Spleen (tissue), 11 donors: ENCODE data around the gene LY6G6C. TPM values are rescaled to one million over a fixed set of nuclear protein-coding genes. Genes with fewer than 3 reads are reported as not detected.

ENCODE experiments used
- DNase-seq: peaks from one replicate; pipeline ENCODE4 v3.0.0-alpha.2; 2020
- H3K27ac ChIP-seq, 8 donors: fragments of 200-600 bp; sonication (generic) in 7 of 8; 1 replicate in 4 of 8; 2 replicates in 4 of 8; pipeline versions ENCODE4 v1.5.0 to v1.8.0; 2016 to 2021; ENCODE audit warnings: inconsistent platforms in 4 of 8, mild to moderate bottlenecking in 4 of 8, moderate library complexity in 1 of 8
- H3K27me3 ChIP-seq, 7 donors: fragments of 200-600 bp; sonication (generic) in 6 of 7; replicated peaks in 1 of 7; 1 replicate in 4 of 7; 2 replicates in 3 of 7; pipeline versions ENCODE4 v1.5.0 to v1.8.0; 2016 to 2021; ENCODE audit warnings: inconsistent platforms in 3 of 7, mild to moderate bottlenecking in 1 of 7
- H3K36me3 ChIP-seq, 6 donors: fragments of 200-600 bp; sonication (generic) in 5 of 6; 1 replicate in 4 of 6; 2 replicates in 2 of 6; pipeline versions ENCODE4 v1.5.0 to v1.8.0; 2016 to 2021; ENCODE audit warnings: inconsistent platforms in 2 of 6
- H3K4me1 ChIP-seq, 6 donors: fragments of 200-600 bp; sonication (generic) in 5 of 6; 1 replicate in 3 of 6; 2 replicates in 3 of 6; pipeline versions ENCODE4 v1.5.0 to v1.8.0; 2016 to 2021; ENCODE audit warnings: inconsistent platforms in 3 of 6
- H3K4me3 ChIP-seq, 8 donors: fragments of 200-600 bp; sonication (generic) in 7 of 8; 1 replicate in 4 of 8; 2 replicates in 4 of 8; pipeline versions ENCODE4 v1.5.0 to v1.8.0; 2016 to 2021; ENCODE audit warnings: inconsistent platforms in 4 of 8, mild to moderate bottlenecking in 4 of 8, moderate library complexity in 2 of 8
- H3K9me3 ChIP-seq, 8 donors: fragments of 200-600 bp; sonication (generic) in 7 of 8; 1 replicate in 4 of 8; 2 replicates in 4 of 8; pipeline versions ENCODE4 v1.5.0 to v1.8.0; 2016 to 2021; ENCODE audit warnings: inconsistent platforms in 4 of 8
- POLR2A ChIP-seq, 3 donors: fragments of 450-650 bp; IDR thresholded peaks; one replicate each; pipeline ENCODE4 v1.5.1; 2017; ENCODE audit warnings: antibody characterized with exemption in 3 of 3, mild to moderate bottlenecking in 1 of 3
- POLR2AphosphoS5 ChIP-seq, 3 donors: sonication (generic); formaldehyde crosslinking; IDR thresholded peaks; one replicate each; pipeline ENCODE4 v1.5.1; 2017; ENCODE audit warnings: antibody characterized with exemption in 3 of 3
- WGBS, 5 donors: extraction: QIAGEN DNeasy Blood & Tissue Kit in 3 of 5; methylation state at CpG; one replicate each; pipeline versions ENCODE4 v1.1.5 to v1.1.7; 2013 to 2018; 5-methylcytosine and 5-hydroxymethylcytosine counted together
- intact Hi-C: fragments of 100-400 bp; cut with DNase I; formaldehyde crosslinking; loops from one replicate; pipeline ENCODE4 v1.15.0; 2023; ENCODE audit warnings: low total_unique reads
- polyA plus RNA-seq, 3 donors: library from polyadenylated mRNA; stranded (reverse); fragments of 200-250 nt; gene quantifications; one replicate each; pipeline ENCODE4 v1.2.1, GENCODE V29; 2013
- total RNA-seq, 7 donors: library from RNA; depleted of rRNA in 3 of 7; stranded (reverse); fragments of >200 nt in 3 of 7; fragmentation: NEBNext Ultra II Directional in 4 of 7; extraction: Animal tissue kit (Norgen Biotek cat#: 25700) in 4 of 7; gene quantifications; one replicate each; pipeline versions ENCODE4 v1.1.0 to v1.2.1, GENCODE V29; 2016 to 2021
- TF ChIP-seq, protein P1 (sequence below), 11 experiments: fragments of 200-600 bp in 7 of 11; fragments of 450-650 bp in 4 of 11; sonication (generic) in 4 of 11; IDR thresholded peaks in 8 of 11; conservative IDR thresholded peaks in 3 of 11; 1 replicate in 7 of 11; 2 replicates in 4 of 11; pipeline versions ENCODE4 v1.4.0 to v1.8.0; 2016 to 2021; ENCODE audit warnings: antibody characterized with exemption in 11 of 11, inconsistent platforms in 4 of 11, mild to moderate bottlenecking in 1 of 11
- donor health status: healthy with polysubstance abuse.
- donor health status: DM: no; HTN: no; CAD: no; lungs with moderate emphysema.
- donor health status: DM: no; HTN: no; CAD: no.
- donor health status: Bipolar disorder and iron deficiency.
- donor health status: healthy.
- donor health status: DM: no; HTN: no; CAD: no.
- donor health status: DM: yes; HTN: yes; CAD: no.

The LY6G6C gene
- total and polyA plus RNA-seq, 10 donors: 0.49 to 0.77 TPM; not detected in 8

DNA sequence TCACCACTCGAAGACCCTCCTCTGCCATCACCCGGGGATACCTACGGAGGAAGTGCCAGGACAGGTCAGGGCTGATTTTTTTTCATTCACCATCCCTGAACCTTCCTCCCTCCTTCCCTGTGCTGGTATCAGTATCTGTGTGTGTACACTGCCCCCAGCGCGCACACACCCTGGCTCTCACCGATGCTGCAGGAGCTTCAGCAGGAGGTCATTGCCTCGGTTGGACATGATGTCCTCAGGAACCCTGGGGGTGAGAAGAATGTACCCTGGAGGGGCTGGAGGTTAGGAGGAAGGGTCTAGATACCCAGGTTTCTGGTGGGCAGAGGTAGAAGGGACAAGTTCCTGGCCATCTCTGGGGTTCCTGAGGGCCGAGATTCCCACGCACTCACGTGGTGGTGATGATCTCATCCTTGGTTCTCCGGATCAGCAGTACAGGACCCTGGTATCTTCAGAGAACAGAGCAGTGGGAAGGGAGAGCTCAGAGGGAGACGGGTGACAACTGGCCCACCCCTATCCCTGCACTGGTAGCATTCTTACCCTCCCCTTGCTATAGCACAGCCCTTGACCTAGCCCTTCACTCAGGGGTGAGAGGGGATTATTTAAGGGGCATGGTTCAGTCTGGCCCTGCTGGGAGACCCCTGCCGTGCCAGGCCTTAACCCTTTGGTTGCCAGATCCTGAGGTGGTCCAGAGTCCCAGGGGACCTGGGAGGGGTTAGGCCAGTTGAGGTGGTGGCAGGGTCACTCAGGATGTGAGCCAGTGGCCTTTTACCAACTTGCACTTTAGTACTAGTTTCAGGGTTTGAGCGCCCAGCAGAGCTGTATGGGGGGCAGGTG lies 33.5 kb downstream of the LY6G6C start:
- no peak for DNase-seq
- intact Hi-C loops: no loop called here
- WGBS, 5 donors: 80 to 91% (median 90%) methylated on average over 14 of the region's 14 CpGs

DNA sequence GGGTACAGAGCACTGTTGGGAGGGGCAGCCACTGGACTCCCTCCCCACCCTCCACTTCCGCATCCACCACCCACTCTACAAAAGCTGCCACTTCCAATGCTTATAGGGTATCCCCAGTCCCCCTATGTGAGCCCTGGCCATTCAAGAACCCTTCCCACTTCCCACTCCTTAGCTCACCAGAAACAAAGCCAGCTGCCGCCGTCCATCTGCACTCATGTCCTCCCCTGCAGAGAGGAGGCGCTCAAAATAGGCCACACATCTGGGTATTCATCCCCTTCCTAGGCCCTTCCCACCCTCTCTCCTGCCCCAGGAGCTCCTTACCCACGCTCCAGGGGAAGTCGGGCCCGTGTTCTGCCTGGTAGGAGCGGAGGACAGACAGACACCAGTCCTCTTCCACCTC lies 34.2 kb downstream of the LY6G6C start:
- Histone ChIP-seq H3K27ac (peak overlapping the region in 1 of 8 donors; percentile 3), H3K4me1 (peaks cover 0 to 29% (median 15%) of the 10 kb centered on the region in 6 donors), H3K27me3 (no peaks in the 10 kb centered on the region), H3K36me3 (peaks cover 0 to 86% (median 72%) of the 10 kb centered on the region in 6 donors), H3K9me3 (no peaks in the 10 kb centered on the region), H3K4me3 (no peak overlapping the region)
- DNase-seq: no peak
- WGBS, 5 donors: 86 to 94% (median 92%) methylated on average over 8 of the region's 8 CpGs
- intact Hi-C loops: no loop called here
- peak in 2 of 3 donors; percentile 1 to 15 for TF ChIP-seq POLR2AphosphoS5 (IDR thresholded peaks at IDR 0.05)
- TF ChIP-seq POLR2A (IDR thresholded peaks at IDR 0.05): no peak
- TF ChIP-seq, protein P1, sequence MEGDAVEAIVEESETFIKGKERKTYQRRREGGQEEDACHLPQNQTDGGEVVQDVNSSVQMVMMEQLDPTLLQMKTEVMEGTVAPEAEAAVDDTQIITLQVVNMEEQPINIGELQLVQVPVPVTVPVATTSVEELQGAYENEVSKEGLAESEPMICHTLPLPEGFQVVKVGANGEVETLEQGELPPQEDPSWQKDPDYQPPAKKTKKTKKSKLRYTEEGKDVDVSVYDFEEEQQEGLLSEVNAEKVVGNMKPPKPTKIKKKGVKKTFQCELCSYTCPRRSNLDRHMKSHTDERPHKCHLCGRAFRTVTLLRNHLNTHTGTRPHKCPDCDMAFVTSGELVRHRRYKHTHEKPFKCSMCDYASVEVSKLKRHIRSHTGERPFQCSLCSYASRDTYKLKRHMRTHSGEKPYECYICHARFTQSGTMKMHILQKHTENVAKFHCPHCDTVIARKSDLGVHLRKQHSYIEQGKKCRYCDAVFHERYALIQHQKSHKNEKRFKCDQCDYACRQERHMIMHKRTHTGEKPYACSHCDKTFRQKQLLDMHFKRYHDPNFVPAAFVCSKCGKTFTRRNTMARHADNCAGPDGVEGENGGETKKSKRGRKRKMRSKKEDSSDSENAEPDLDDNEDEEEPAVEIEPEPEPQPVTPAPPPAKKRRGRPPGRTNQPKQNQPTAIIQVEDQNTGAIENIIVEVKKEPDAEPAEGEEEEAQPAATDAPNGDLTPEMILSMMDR (IDR thresholded peaks at IDR 0.05 in 8 of 11, conservative IDR thresholded peaks at IDR 0.05 in 3 of 11): no peak

More for the DNA sequence above, 33.5 kb downstream of the LY6G6C start:
- H3K4me1 ChIP-seq: peaks cover 0 to 22% (median 12%) of the 10 kb centered on the region in 6 donors
- H3K9me3 ChIP-seq: no peaks in the 10 kb centered on the region
- H3K4me3 ChIP-seq: no peak overlapping the region
- H3K36me3 ChIP-seq: peaks cover 0 to 94% (median 79%) of the 10 kb centered on the region in 6 donors
- no peak for TF ChIP-seq POLR2A (IDR thresholded peaks at IDR 0.05)
- TF ChIP-seq, protein P1 (IDR thresholded peaks at IDR 0.05 in 8 of 11, conservative IDR thresholded peaks at IDR 0.05 in 3 of 11): no peak
- peak in 1 of 3 donors; percentile 1 for TF ChIP-seq POLR2AphosphoS5 (IDR thresholded peaks at IDR 0.05)
- peak overlapping the region in 1 of 8 donors; percentile 3 for H3K27ac ChIP-seq
- H3K27me3 ChIP-seq: no peaks in the 10 kb centered on the region

DNA sequence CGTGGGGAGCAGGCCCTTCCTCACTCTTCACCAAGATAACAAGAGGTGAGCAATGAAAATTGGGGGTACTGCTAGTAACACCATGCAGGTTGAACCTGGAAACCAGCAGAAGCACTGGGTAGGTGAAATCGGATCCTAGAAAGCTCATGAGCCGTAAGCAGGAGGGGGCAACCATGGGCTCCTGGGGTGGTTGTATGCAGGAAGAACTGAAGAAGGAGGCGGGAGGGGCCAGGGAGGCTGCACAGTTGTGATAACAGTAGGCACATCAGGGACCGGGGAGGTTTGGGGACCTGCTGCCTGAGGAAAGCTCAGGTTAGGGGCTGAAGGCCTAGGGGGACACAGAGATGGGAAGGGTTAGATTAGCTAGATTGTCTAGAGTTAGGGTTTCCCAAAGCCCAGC lies 35.1 kb downstream of the LY6G6C start:
- intact Hi-C loops: no loop called here
- WGBS, 5 donors: 81 to 88% (median 85%) methylated on average over 5 of the region's 5 CpGs
- H3K4me1 ChIP-seq: peaks cover 0 to 38% (median 21%) of the 10 kb centered on the region in 6 donors

More for the DNA sequence above, 35.1 kb downstream of the LY6G6C start:
- Histone ChIP-seq H3K4me3 (no peak overlapping the region), H3K9me3 (no peaks in the 10 kb centered on the region), H3K27me3 (no peaks in the 10 kb centered on the region), H3K36me3 (peaks cover 0 to 78% (median 63%) of the 10 kb centered on the region in 6 donors), H3K27ac (no peak overlapping the region)
- TF ChIP-seq, protein P1 (IDR thresholded peaks at IDR 0.05 in 8 of 11, conservative IDR thresholded peaks at IDR 0.05 in 3 of 11): no peak
- no peak for TF ChIP-seq POLR2A (IDR thresholded peaks at IDR 0.05)
- TF ChIP-seq POLR2AphosphoS5 (IDR thresholded peaks at IDR 0.05): no peak
- DNase-seq: no peak
